ENCODE results near the gene SPDEF. TPM values are rescaled to one million over a fixed set of nuclear protein-coding genes. Genes with fewer than 3 reads are reported as not detected.

The SPDEF gene
- total RNA-seq, 1 donor from 2014 or later = not detected

DNA sequence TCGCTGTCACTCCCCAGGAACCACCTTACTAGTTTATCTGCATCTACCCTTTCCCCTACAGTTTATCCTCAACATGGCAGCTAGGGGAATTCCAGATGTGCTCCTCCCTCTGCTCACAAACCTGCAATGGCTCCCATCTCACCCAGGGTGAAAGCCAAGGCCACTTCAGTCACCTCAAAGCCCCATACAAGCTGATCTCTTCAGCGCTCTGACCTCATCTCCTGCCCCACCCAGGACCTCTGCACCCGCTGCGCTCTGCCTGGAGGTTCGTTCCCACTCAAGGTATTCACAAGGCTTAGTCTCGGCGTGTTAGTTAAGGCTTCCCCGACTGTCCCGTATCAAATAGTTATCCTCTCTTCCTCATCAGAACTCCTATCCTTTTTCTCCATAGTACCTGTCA is 28.6 kb upstream of the SPDEF start:
- Histone ChIP-seq H3K36me3 (peaks cover 0 to 12% of the 10 kb centered on the region in 2 donors), H3K27ac (no peak overlapping the region), H3K9me3 (no peaks in the 10 kb centered on the region), H3K27me3 (no peaks in the 10 kb centered on the region), H3K4me1 (no peaks in the 10 kb centered on the region), H3K4me3 (no peak overlapping the region)
- no peak for DNase-seq (ENCODE audit: extremely low spot score in 2 of 2)
- intact Hi-C loops (cut with DNase I) = no loop called here
- TF ChIP-seq POLR2A (IDR thresholded peaks at IDR 0.05) (no peak), CTCF (IDR thresholded peaks at IDR 0.05) (no peak), POLR2AphosphoS5 (IDR thresholded peaks at IDR 0.05; ENCODE audit: insufficient read depth in 1 of 2, low read depth in 1 of 2) (no peak)

DNA sequence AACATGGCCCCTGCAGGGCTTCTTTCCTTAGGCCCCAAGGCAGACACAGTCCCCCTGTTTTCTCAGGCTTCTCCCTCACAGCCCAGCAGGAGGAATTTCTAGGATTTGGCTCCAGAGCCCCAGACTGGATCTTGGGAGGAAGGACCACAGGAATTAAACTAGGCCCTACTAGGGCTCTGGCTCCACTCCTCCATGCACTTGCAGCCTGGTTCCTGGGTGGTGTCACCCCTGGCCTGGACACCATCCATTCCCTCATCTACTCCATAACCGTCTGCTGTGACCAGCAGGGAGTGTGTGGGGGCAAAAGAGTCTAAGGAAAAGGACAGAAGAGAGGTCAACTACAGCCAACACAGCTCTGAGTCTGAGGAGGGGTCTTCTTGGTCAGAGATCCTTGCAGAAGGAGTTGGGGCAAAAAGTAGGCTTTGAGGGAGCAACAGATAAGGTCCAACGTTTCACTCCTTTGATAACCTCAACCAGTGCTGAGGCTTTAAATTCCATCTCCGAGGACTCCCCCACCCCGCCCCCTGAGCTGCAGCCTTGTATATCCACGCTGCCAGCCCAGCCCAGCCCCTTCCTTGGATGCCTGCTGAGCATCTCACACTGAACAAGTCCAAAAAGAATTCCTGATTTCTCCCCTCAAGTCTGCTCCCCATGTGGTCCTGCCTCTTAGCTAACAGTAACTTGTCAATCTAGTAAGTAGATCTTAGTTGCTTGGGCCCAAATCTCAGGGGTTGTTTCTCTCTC is 27.9 kb upstream of the SPDEF start:
- TF ChIP-seq CTCF (IDR thresholded peaks at IDR 0.05) = no peak
- no peak for TF ChIP-seq POLR2A (IDR thresholded peaks at IDR 0.05)
- TF ChIP-seq POLR2AphosphoS5 (IDR thresholded peaks at IDR 0.05; ENCODE audit: insufficient read depth in 1 of 2, low read depth in 1 of 2) = no peak
- Histone ChIP-seq H3K9me3 (no peaks in the 10 kb centered on the region), H3K4me1 (no peaks in the 10 kb centered on the region), H3K27ac (no peak overlapping the region), H3K27me3 (no peaks in the 10 kb centered on the region), H3K36me3 (peaks cover 0 to 7% of the 10 kb centered on the region in 2 donors), H3K4me3 (no peak overlapping the region)
- no peak for DNase-seq (ENCODE audit: extremely low spot score in 2 of 2)
- intact Hi-C loops (cut with DNase I) = no loop called here

DNA sequence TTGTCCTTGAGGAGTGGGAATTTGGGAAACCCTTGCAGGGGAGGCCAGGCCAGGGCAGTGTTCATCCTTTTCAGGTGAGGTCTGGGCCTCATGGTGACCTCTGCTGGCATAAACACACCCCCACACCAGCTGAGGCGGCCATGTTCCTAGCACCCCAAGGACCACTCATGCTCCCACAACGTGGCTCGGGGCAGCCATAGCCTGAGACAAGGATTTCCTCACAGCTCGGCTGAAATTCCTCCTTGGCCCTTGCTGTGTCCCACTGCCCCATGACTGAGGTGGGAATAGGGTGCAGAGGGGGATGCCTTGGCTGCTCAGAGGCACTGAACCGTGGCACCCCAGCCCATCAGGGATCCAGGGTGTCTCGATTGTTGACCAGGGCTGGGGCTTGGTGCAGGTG is 27.3 kb upstream of the SPDEF start:
- no peaks in the 10 kb centered on the region for H3K27me3 ChIP-seq
- intact Hi-C loops (cut with DNase I) = no loop called here
- no peak overlapping the region for H3K4me3 ChIP-seq
- no peaks in the 10 kb centered on the region for H3K4me1 ChIP-seq
- peaks cover 0 to 4% of the 10 kb centered on the region in 2 donors for H3K36me3 ChIP-seq
- no peak for DNase-seq (ENCODE audit: extremely low spot score in 2 of 2)
- H3K9me3 ChIP-seq = no peaks in the 10 kb centered on the region
- no peak overlapping the region for H3K27ac ChIP-seq
- TF ChIP-seq POLR2A (IDR thresholded peaks at IDR 0.05) (no peak), POLR2AphosphoS5 (IDR thresholded peaks at IDR 0.05; ENCODE audit: insufficient read depth in 1 of 2, low read depth in 1 of 2) (no peak), CTCF (IDR thresholded peaks at IDR 0.05) (no peak)

GRCh38 chr6:34581561-34581920 is 25.4 kb upstream of the SPDEF start:
- Histone ChIP-seq H3K27ac (no peak overlapping the region), H3K27me3 (no peaks in the 10 kb centered on the region), H3K4me3 (no peak overlapping the region), H3K36me3 (no peaks in the 10 kb centered on the region), H3K4me1 (no peaks in the 10 kb centered on the region), H3K9me3 (no peaks in the 10 kb centered on the region)
- intact Hi-C loops (cut with DNase I) = no loop called here
- DNase-seq (ENCODE audit: extremely low spot score in 2 of 2) = no peak
- TF ChIP-seq POLR2AphosphoS5 (IDR thresholded peaks at IDR 0.05; ENCODE audit: insufficient read depth in 1 of 2, low read depth in 1 of 2) (no peak), POLR2A (IDR thresholded peaks at IDR 0.05) (no peak), CTCF (IDR thresholded peaks at IDR 0.05) (no peak)

GRCh38 chr6:34580707-34581560 is 24.8 kb upstream of the SPDEF start:
- Histone ChIP-seq H3K27me3 (no peaks in the 10 kb centered on the region), H3K4me3 (no peak overlapping the region), H3K27ac (no peak overlapping the region), H3K4me1 (no peaks in the 10 kb centered on the region), H3K36me3 (no peaks in the 10 kb centered on the region), H3K9me3 (no peaks in the 10 kb centered on the region)
- no peak for DNase-seq (ENCODE audit: extremely low spot score in 2 of 2)
- intact Hi-C loops (cut with DNase I) = no loop called here
- TF ChIP-seq POLR2A (IDR thresholded peaks at IDR 0.05) (no peak), CTCF (IDR thresholded peaks at IDR 0.05) (no peak), POLR2AphosphoS5 (IDR thresholded peaks at IDR 0.05; ENCODE audit: insufficient read depth in 1 of 2, low read depth in 1 of 2) (no peak)

Data from vagina (tissue), 2 donors.